HG02623 (cell line): ENCODE results near the gene ABL2.
A peak's percentile ranks its signal among the peaks of the same experiment; 100 is the strongest.

ENCODE experiments used
- ATAC-seq: cut with Tn5 transposase; IDR thresholded peaks from one replicate; pipeline ENCODE4 v1.9.1; 2021; ENCODE audit warnings: moderate library complexity; ENCODE audit not compliant: unreplicated experiment

ABL2 gene

GRCh38 chr1:179095924-179096323 is 133.6 kb downstream of the ABL2 start:
- ATAC-seq, result no peak

GRCh38 chr1:179095377-179095776 is 134.1 kb downstream of the ABL2 start:
- no peak for ATAC-seq

GRCh38 chr1:179094818-179095217 is 134.7 kb downstream of the ABL2 start:
- no peak for ATAC-seq

- no peak for ATAC-seq
These were observed 136.5 kb downstream of the ABL2 start for GRCh38 chr1:179092896-179093461.

- no peak for ATAC-seq
These were observed 137.7 kb downstream of the ABL2 start for GRCh38 chr1:179091691-179092165.

- no peak for ATAC-seq
These were observed 138.6 kb downstream of the ABL2 start for GRCh38 chr1:179090923-179091322.

- no peak for ATAC-seq
These were observed 139.0 kb downstream of the ABL2 start for GRCh38 chr1:179090522-179090921.

- ATAC-seq, result no peak
These were observed 139.5 kb downstream of the ABL2 start for GRCh38 chr1:179089827-179090482.

- no peak for ATAC-seq
These were observed 141.8 kb downstream of the ABL2 start for GRCh38 chr1:179087665-179088064.

- ATAC-seq, result no peak
These were observed 145.9 kb downstream of the ABL2 start for GRCh38 chr1:179083533-179083932.

GRCh38 chr1:179082999-179083335 is 146.5 kb downstream of the ABL2 start:
- ATAC-seq, result no peak

GRCh38 chr1:179082333-179082998 is 147.0 kb downstream of the ABL2 start:
- peak; percentile 11 for ATAC-seq

GRCh38 chr1:179081687-179082332 is 147.7 kb downstream of the ABL2 start, which contains the start of gene TOR3A:
Gene TOR3A (plus strand): TSS chr1:179082070. CDS start chr1:179082129, 59 bp downstream.
- ATAC-seq, result peak; percentile 90

GRCh38 chr1:179080866-179081686 is 148.4 kb downstream of the ABL2 start:
- no peak for ATAC-seq

GRCh38 chr1:179079113-179079761 is 150.2 kb downstream of the ABL2 start:
- ATAC-seq, result no peak

GRCh38 chr1:179077396-179077795 is 152.1 kb downstream of the ABL2 start:
- no peak for ATAC-seq

- no peak for ATAC-seq
These were observed 163.0 kb downstream of the ABL2 start for GRCh38 chr1:179066471-179066870.

GRCh38 chr1:179061360-179062282 is 167.9 kb downstream of the ABL2 start:
- ATAC-seq, result no peak
